Measurements from ENCODE around the gene SSX1. TPM values are rescaled to one million over a fixed set of nuclear protein-coding genes. Genes with fewer than 3 reads are reported as not detected.
"Not testable (repeated sequence)": the region's sequence is repeated elsewhere in the genome, so short reads cannot be mapped to it uniquely, and the experiment has no call there.

Gene SSX1
- not detected for polyA plus RNA-seq (2013, experiment 1 of 2)
- not detected for polyA plus RNA-seq (2013, experiment 2 of 2)

- WGBS, 2 experiments (ENCODE audit: insufficient coverage in 2 of 2): 100% methylated on average over 2 to 3 of the region's 20 CpGs
- not testable (repeated sequence) for H3K27ac ChIP-seq (ENCODE audit: low read depth, low read length, severe bottlenecking); H3K4me1 ChIP-seq (ENCODE audit: control insufficient read depth, insufficient read depth, low read length, poor library complexity, severe bottlenecking)
Measured at GRCh38 chrX:48255062-48255796, at the start of gene SSX1. Gene SSX1, plus strand, starts transcription at chrX:48255392. Its CDS starts 1,850 bp downstream, at chrX:48257242.

GRCh38 chrX:48214341-48214740 is 40.9 kb upstream of the SSX1 start:
- not testable (repeated sequence) for H3K36me3 ChIP-seq (ENCODE audit: control insufficient read depth, insufficient read depth, low read length); H3K27ac ChIP-seq (ENCODE audit: low read depth, low read length, severe bottlenecking); H3K9me3 ChIP-seq (ENCODE audit: control insufficient read depth, low read length); H3K4me3 ChIP-seq (ENCODE audit: extremely low read depth, insufficient read depth, low read length, poor library complexity, severe bottlenecking); H3K4me1 ChIP-seq (ENCODE audit: control insufficient read depth, insufficient read depth, low read length, poor library complexity, severe bottlenecking)
- WGBS, 2 experiments (ENCODE audit: insufficient coverage in 2 of 2): 80% methylated on average over 2 of the region's 4 CpGs; no CpG with 5 or more reads in 1 of the 2 experiments

More at GRCh38 chrX:48255062-48255796, at the start of gene SSX1:
- not testable (repeated sequence) for H3K4me3 ChIP-seq (ENCODE audit: extremely low read depth, insufficient read depth, low read length, poor library complexity, severe bottlenecking); H3K36me3 ChIP-seq (ENCODE audit: control insufficient read depth, insufficient read depth, low read length); H3K9me3 ChIP-seq (ENCODE audit: control insufficient read depth, low read length)

GRCh38 chrX:48224196-48224595 is 31.0 kb upstream of the SSX1 start:
- not testable (repeated sequence) for H3K36me3 ChIP-seq (ENCODE audit: control insufficient read depth, insufficient read depth, low read length); H3K4me1 ChIP-seq (ENCODE audit: control insufficient read depth, insufficient read depth, low read length, poor library complexity, severe bottlenecking); H3K27ac ChIP-seq (ENCODE audit: low read depth, low read length, severe bottlenecking); H3K4me3 ChIP-seq (ENCODE audit: extremely low read depth, insufficient read depth, low read length, poor library complexity, severe bottlenecking); H3K9me3 ChIP-seq (ENCODE audit: control insufficient read depth, low read length)
- WGBS, 2 experiments (ENCODE audit: insufficient coverage in 2 of 2): 94% methylated on average over 2 to 3 of the region's 4 CpGs

- H3K4me3 ChIP-seq (ENCODE audit: extremely low read depth, insufficient read depth, low read length, poor library complexity, severe bottlenecking); H3K4me1 ChIP-seq (ENCODE audit: control insufficient read depth, insufficient read depth, low read length, poor library complexity, severe bottlenecking); H3K36me3 ChIP-seq (ENCODE audit: control insufficient read depth, insufficient read depth, low read length); H3K27ac ChIP-seq (ENCODE audit: low read depth, low read length, severe bottlenecking); H3K9me3 ChIP-seq (ENCODE audit: control insufficient read depth, low read length): not testable (repeated sequence)
- WGBS, 2 experiments (ENCODE audit: insufficient coverage in 2 of 2): no CpG with 5 or more reads among the region's 6 CpGs
Measured at GRCh38 chrX:48252945-48253344, 2.2 kb upstream of the SSX1 start.

GRCh38 chrX:48274365-48274764 is 19.2 kb downstream of the SSX1 start:
- H3K27ac ChIP-seq (ENCODE audit: low read depth, low read length, severe bottlenecking); H3K4me1 ChIP-seq (ENCODE audit: control insufficient read depth, insufficient read depth, low read length, poor library complexity, severe bottlenecking); H3K36me3 ChIP-seq (ENCODE audit: control insufficient read depth, insufficient read depth, low read length); H3K9me3 ChIP-seq (ENCODE audit: control insufficient read depth, low read length); H3K4me3 ChIP-seq (ENCODE audit: extremely low read depth, insufficient read depth, low read length, poor library complexity, severe bottlenecking): not testable (repeated sequence)

GRCh38 chrX:48278958-48279357 is 23.8 kb downstream of the SSX1 start:
- Histone ChIP-seq H3K27ac (ENCODE audit: low read depth, low read length, severe bottlenecking) (no peak overlapping the region), H3K4me1 (ENCODE audit: control insufficient read depth, insufficient read depth, low read length, poor library complexity, severe bottlenecking) (no peaks in the 10 kb centered on the region), H3K4me3 (ENCODE audit: extremely low read depth, insufficient read depth, low read length, poor library complexity, severe bottlenecking) (no peak overlapping the region), H3K9me3 (ENCODE audit: control insufficient read depth, low read length) (no peaks in the 10 kb centered on the region), H3K36me3 (ENCODE audit: control insufficient read depth, insufficient read depth, low read length) (no peaks in the 10 kb centered on the region)
- 91 to 93% methylated on average over 4 to 8 of the region's 9 CpGs for WGBS, 2 experiments (ENCODE audit: insufficient coverage in 2 of 2)

GRCh38 chrX:48280729-48281128 is 25.5 kb downstream of the SSX1 start:
- not testable (repeated sequence) for H3K4me3 ChIP-seq (ENCODE audit: extremely low read depth, insufficient read depth, low read length, poor library complexity, severe bottlenecking); H3K36me3 ChIP-seq (ENCODE audit: control insufficient read depth, insufficient read depth, low read length); H3K4me1 ChIP-seq (ENCODE audit: control insufficient read depth, insufficient read depth, low read length, poor library complexity, severe bottlenecking); H3K27ac ChIP-seq (ENCODE audit: low read depth, low read length, severe bottlenecking); H3K9me3 ChIP-seq (ENCODE audit: control insufficient read depth, low read length)
- no CpG with 5 or more reads among the region's 3 CpGs for WGBS, 2 experiments (ENCODE audit: insufficient coverage in 2 of 2)

- Histone ChIP-seq H3K36me3 (ENCODE audit: control insufficient read depth, insufficient read depth, low read length) (no peaks in the 10 kb centered on the region), H3K27ac (ENCODE audit: low read depth, low read length, severe bottlenecking) (no peak overlapping the region), H3K9me3 (ENCODE audit: control insufficient read depth, low read length) (no peaks in the 10 kb centered on the region), H3K4me1 (ENCODE audit: control insufficient read depth, insufficient read depth, low read length, poor library complexity, severe bottlenecking) (no peaks in the 10 kb centered on the region), H3K4me3 (ENCODE audit: extremely low read depth, insufficient read depth, low read length, poor library complexity, severe bottlenecking) (no peak overlapping the region)
- 84 to 100% methylated on average over 4 to 7 of the region's 11 CpGs for WGBS, 2 experiments (ENCODE audit: insufficient coverage in 2 of 2)
Measured at GRCh38 chrX:48306175-48306574, 51.0 kb downstream of the SSX1 start.

GRCh38 chrX:48313996-48314395 is 58.8 kb downstream of the SSX1 start:
- H3K9me3 ChIP-seq (ENCODE audit: control insufficient read depth, low read length); H3K27ac ChIP-seq (ENCODE audit: low read depth, low read length, severe bottlenecking); H3K4me3 ChIP-seq (ENCODE audit: extremely low read depth, insufficient read depth, low read length, poor library complexity, severe bottlenecking); H3K4me1 ChIP-seq (ENCODE audit: control insufficient read depth, insufficient read depth, low read length, poor library complexity, severe bottlenecking); H3K36me3 ChIP-seq (ENCODE audit: control insufficient read depth, insufficient read depth, low read length): not testable (repeated sequence)
- no CpG with 5 or more reads among the region's 2 CpGs for WGBS, 2 experiments (ENCODE audit: insufficient coverage in 2 of 2)

Measured in mesodermal cell (in vitro differentiated cells).